ENCODE data around the gene ZNF500.

The ZNF500 gene

GRCh38 chr16:4768549-4769305 is 1.8 kb upstream of the ZNF500 start:
- DNase-seq = peak; percentile 93

GRCh38 chr16:4767872-4768548 is 1.0 kb upstream of the ZNF500 start:
- DNase-seq = peak; percentile 26

GRCh38 chr16:4765511-4766474 is 1.2 kb downstream of the ZNF500 start:
- DNase-seq = no peak

- no peak for DNase-seq
These were observed 3.2 kb downstream of the ZNF500 start for GRCh38 chr16:4763791-4764190.

- DNase-seq = no peak
These were observed 4.8 kb downstream of the ZNF500 start for GRCh38 chr16:4762205-4762604.

- no peak for DNase-seq
These were observed 6.6 kb downstream of the ZNF500 start for GRCh38 chr16:4760221-4760910.

GRCh38 chr16:4755687-4756086 is 11.3 kb downstream of the ZNF500 start:
- no peak for DNase-seq

- DNase-seq = no peak
These were observed 12.1 kb downstream of the ZNF500 start for GRCh38 chr16:4754865-4755264.

- no peak for DNase-seq
These were observed 13.7 kb downstream of the ZNF500 start for GRCh38 chr16:4753227-4753626.

- DNase-seq = no peak
These were observed 14.4 kb downstream of the ZNF500 start for GRCh38 chr16:4752351-4753100.

GRCh38 chr16:4750896-4751295 is 16.1 kb downstream of the ZNF500 start:
- DNase-seq = no peak

GRCh38 chr16:4749700-4750257 is 17.2 kb downstream of the ZNF500 start:
- no peak for DNase-seq

GRCh38 chr16:4748682-4749411 is 18.1 kb downstream of the ZNF500 start:
- DNase-seq = no peak

GRCh38 chr16:4747906-4748681 is 18.9 kb downstream of the ZNF500 start:
- no peak for DNase-seq

GRCh38 chr16:4746991-4747574 is 19.9 kb downstream of the ZNF500 start:
- DNase-seq = no peak

GRCh38 chr16:4746215-4746614 is 20.7 kb downstream of the ZNF500 start:
- no peak for DNase-seq

GRCh38 chr16:4745274-4745569 is 21.7 kb downstream of the ZNF500 start:
- no peak for DNase-seq

GRCh38 chr16:4744555-4745273 is 22.2 kb downstream of the ZNF500 start:
- no peak for DNase-seq

- no peak for DNase-seq
These were observed 23.6 kb downstream of the ZNF500 start for GRCh38 chr16:4743226-4743878.
